ENCODE measurements around the gene MYO15A. TPM values are rescaled to one million over a fixed set of nuclear protein-coding genes. Genes with fewer than 3 reads are reported as not detected.

Gene MYO15A
- total and polyA plus RNA-seq, 2 of the 4 experiments (the other 2 are of a cell fraction), result 0.18 to 1.1 TPM

DNA sequence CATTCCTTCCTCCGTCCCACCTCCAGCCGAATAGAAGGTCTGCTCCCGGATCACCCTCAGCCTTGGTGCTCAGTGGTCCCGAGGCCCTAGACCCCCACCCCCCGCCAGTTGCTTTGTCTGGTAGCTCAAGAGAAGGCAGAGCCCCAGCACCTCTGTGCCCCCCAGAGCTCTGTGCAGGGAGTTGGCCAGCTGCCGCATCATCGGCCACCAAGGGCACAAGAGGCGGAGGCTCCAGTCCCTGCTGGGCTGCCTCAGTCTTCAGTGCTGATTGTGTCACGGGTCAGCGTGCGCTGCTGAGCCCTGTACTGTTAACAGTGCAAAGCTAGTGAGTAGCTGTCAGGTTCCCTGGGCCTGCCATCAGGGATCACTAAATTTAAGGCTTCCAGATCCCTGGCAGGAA lies 43.0 kb upstream of the MYO15A start:
- H3K9me1 ChIP-seq (ENCODE audit: insufficient read depth, low read length), result no peaks in the 10 kb centered on the region
- H2BK5ac ChIP-seq (ENCODE audit: low read depth, low read length, poor library complexity, severe bottlenecking), result no peak overlapping the region
- in situ Hi-C loops (cut with MboI; ENCODE audit: low sequenced_read_pairs), result no loop called here
- BruUV-seq (replicated peaks), result no TSS peak
- H2BK120ac ChIP-seq (ENCODE audit: low read depth, low read length), result no peak overlapping the region
- H3K56ac ChIP-seq (ENCODE audit: extremely low read depth, insufficient read depth, low read length), result no peak overlapping the region
- H3K4me2 ChIP-seq (ENCODE audit: low read depth, low read length), result no peak overlapping the region
- no peak overlapping the region for H2BK20ac ChIP-seq (ENCODE audit: low read depth, low read length)
- no peak overlapping the region for H3K4ac ChIP-seq (ENCODE audit: low read depth, low read length)
- H2AK5ac ChIP-seq (ENCODE audit: low read depth, low read length), result no peak overlapping the region
- POLR2A ChIA-PET (ENCODE audit: unreplicated experiment), result no interaction called here
- DNase-seq, result no peak
- H4K20me1 ChIP-seq (ENCODE audit: insufficient read depth, low read length), result no peaks in the 10 kb centered on the region
- dilution Hi-C loops (cut with HindIII; ENCODE audit: low sequenced_read_pairs, unreplicated experiment), result no loop called here
- no peak overlapping the region for H2BK15ac ChIP-seq (ENCODE audit: low read depth, low read length)
- H3K4me3 ChIP-seq (ENCODE audit: insufficient read depth, low read depth, low read length), result no peak overlapping the region
- intact Hi-C loops (cut with micrococcal nuclease), result no loop called here
- no peak overlapping the region for H2AFZ ChIP-seq (replicated peaks; ENCODE audit: low read length, poor library complexity)
- no peaks in the 10 kb centered on the region for H3K79me1 ChIP-seq (ENCODE audit: low read depth in 1 of 2, low read length in 2 of 2)
- CTCF ChIA-PET, result no interaction called here
- no peak overlapping the region for H3K14ac ChIP-seq (replicated peaks; ENCODE audit: low read depth, low read length)
- no peak overlapping the region for H4K8ac ChIP-seq (ENCODE audit: low read depth in 2 of 2, low read length in 2 of 2)
- no peaks in the 10 kb centered on the region for H3K27me3 ChIP-seq (ENCODE audit: control insufficient read depth, insufficient read depth, low read length)
- H4K91ac ChIP-seq (ENCODE audit: insufficient read depth, low read depth, low read length), result no peak overlapping the region
- H3K27ac ChIP-seq (ENCODE audit: insufficient read depth, low read length), result no peak overlapping the region
- H2AK9ac ChIP-seq (replicated peaks; ENCODE audit: low read depth, low read length, poor library complexity), result no peak overlapping the region
- no peak for ATAC-seq (ENCODE audit: low read depth)
- H3K4me1 ChIP-seq (ENCODE audit: control insufficient read depth, insufficient read depth, low read length), result no peaks in the 10 kb centered on the region; the same call in 1 of the 2 replicates
- WGBS, 2 experiments (ENCODE audit: extremely low coverage in 2 of 2, insufficient read length in 1 of 2), result 100% methylated on average over 6 of the region's 11 CpGs; no CpG with 5 or more reads in 1 of the 2 experiments
- TF ChIP-seq, protein P1, sequence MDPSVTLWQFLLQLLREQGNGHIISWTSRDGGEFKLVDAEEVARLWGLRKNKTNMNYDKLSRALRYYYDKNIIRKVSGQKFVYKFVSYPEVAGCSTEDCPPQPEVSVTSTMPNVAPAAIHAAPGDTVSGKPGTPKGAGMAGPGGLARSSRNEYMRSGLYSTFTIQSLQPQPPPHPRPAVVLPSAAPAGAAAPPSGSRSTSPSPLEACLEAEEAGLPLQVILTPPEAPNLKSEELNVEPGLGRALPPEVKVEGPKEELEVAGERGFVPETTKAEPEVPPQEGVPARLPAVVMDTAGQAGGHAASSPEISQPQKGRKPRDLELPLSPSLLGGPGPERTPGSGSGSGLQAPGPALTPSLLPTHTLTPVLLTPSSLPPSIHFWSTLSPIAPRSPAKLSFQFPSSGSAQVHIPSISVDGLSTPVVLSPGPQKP (IDR thresholded peaks at IDR 0.05; ENCODE audit: borderline replicate concordance, low read depth, low read length), result no peak
- TF ChIP-seq BHLHE40 (IDR thresholded peaks at IDR 0.05; ENCODE audit: low read depth, low read length) (no peak), RAD21 (IDR thresholded peaks at IDR 0.05; ENCODE audit: low read length) (no peak), MXI1 (IDR thresholded peaks at IDR 0.05; ENCODE audit: borderline replicate concordance, low read depth, low read length) (no peak), POLR2A (IDR thresholded peaks at IDR 0.05; ENCODE audit: low read depth, low read length) (no peak), FOS (IDR thresholded peaks at IDR 0.05; ENCODE audit: low read depth, low read length) (no peak), RCOR1 (IDR thresholded peaks at IDR 0.05; ENCODE audit: insufficient replicate concordance, low read length) (no peak), MAFK (IDR thresholded peaks at IDR 0.05; ENCODE audit: low read depth, low read length) (no peak), CHD1 (IDR thresholded peaks at IDR 0.05; ENCODE audit: low read depth, low read length) (no peak), NFE2L2 (IDR thresholded peaks at IDR 0.05; ENCODE audit: low read depth, low read length) (no peak), SMC3 (IDR thresholded peaks at IDR 0.05; ENCODE audit: low read depth, low read length) (no peak)
- TF ChIP-seq, protein P2, sequence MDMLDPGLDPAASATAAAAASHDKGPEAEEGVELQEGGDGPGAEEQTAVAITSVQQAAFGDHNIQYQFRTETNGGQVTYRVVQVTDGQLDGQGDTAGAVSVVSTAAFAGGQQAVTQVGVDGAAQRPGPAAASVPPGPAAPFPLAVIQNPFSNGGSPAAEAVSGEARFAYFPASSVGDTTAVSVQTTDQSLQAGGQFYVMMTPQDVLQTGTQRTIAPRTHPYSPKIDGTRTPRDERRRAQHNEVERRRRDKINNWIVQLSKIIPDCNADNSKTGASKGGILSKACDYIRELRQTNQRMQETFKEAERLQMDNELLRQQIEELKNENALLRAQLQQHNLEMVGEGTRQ (IDR thresholded peaks at IDR 0.05; ENCODE audit: low read depth, low read length), result no peak
- TF ChIP-seq, protein P3, sequence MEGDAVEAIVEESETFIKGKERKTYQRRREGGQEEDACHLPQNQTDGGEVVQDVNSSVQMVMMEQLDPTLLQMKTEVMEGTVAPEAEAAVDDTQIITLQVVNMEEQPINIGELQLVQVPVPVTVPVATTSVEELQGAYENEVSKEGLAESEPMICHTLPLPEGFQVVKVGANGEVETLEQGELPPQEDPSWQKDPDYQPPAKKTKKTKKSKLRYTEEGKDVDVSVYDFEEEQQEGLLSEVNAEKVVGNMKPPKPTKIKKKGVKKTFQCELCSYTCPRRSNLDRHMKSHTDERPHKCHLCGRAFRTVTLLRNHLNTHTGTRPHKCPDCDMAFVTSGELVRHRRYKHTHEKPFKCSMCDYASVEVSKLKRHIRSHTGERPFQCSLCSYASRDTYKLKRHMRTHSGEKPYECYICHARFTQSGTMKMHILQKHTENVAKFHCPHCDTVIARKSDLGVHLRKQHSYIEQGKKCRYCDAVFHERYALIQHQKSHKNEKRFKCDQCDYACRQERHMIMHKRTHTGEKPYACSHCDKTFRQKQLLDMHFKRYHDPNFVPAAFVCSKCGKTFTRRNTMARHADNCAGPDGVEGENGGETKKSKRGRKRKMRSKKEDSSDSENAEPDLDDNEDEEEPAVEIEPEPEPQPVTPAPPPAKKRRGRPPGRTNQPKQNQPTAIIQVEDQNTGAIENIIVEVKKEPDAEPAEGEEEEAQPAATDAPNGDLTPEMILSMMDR (conservative IDR thresholded peaks at IDR 0.05; ENCODE audit: low read depth, low read length), result no peak
- H3K36me3 ChIP-seq (ENCODE audit: control insufficient read depth, insufficient read depth, low read length), result peaks cover 23% of the 10 kb centered on the region
- H3K18ac ChIP-seq (ENCODE audit: low read depth, low read length), result no peak overlapping the region
- H3K9me3 ChIP-seq (ENCODE audit: control insufficient read depth, insufficient read depth, low read length), result no peaks in the 10 kb centered on the region
- H3K9ac ChIP-seq (ENCODE audit: low read depth, low read length), result no peak overlapping the region
- H3K23ac ChIP-seq (ENCODE audit: low read depth, low read length), result no peak overlapping the region
- H4K5ac ChIP-seq (ENCODE audit: low read depth, low read length), result no peak overlapping the region
